Transverse colon (tissue), 4 donors: ENCODE results near the gene FAM216B. TPM values are rescaled to one million over a fixed set of nuclear protein-coding genes. Genes with fewer than 3 reads are reported as not detected.

ENCODE experiments used
- DNase-seq: peaks from one replicate; pipeline ENCODE4 v3.0.0-alpha.2; 2019
- H3K27ac ChIP-seq, 4 donors: fragments of 200-600 bp; sonication (generic); 2 replicates each; pipeline ENCODE4 v1.5.1; 2016 to 2018; ENCODE audit warnings: inconsistent platforms in 4 of 4
- H3K27me3 ChIP-seq: fragments of 200-600 bp; sonication (generic); 2 replicates; pipeline ENCODE4 v1.5.1; 2017; ENCODE audit warnings: inconsistent platforms
- H3K36me3 ChIP-seq, 4 donors: fragments of 200-600 bp; sonication (generic); 2 replicates each; pipeline ENCODE4 v1.5.1; 2017 to 2019; ENCODE audit warnings: inconsistent platforms in 4 of 4
- H3K4me1 ChIP-seq, 4 donors: fragments of 200-600 bp; sonication (generic); 2 replicates each; pipeline ENCODE4 v1.5.1; 2017 to 2020; ENCODE audit warnings: inconsistent platforms in 4 of 4
- H3K4me3 ChIP-seq, 4 donors: fragments of 200-600 bp; sonication (generic); 1 replicate in 1 of 4; 2 replicates in 3 of 4; pipeline versions ENCODE4 v1.5.1 to v1.6.1; 2017 to 2019; ENCODE audit warnings: inconsistent platforms in 4 of 4
- H3K9me3 ChIP-seq, 2 donors: fragments of 200-600 bp; sonication (generic); 2 replicates each; pipeline ENCODE4 v1.5.1; 2017 to 2019; ENCODE audit warnings: inconsistent platforms in 2 of 2
- CTCF ChIP-seq, 5 experiments: fragments of 200-600 bp in 3 of 5; fragments of 450-650 bp in 2 of 5; sonication (generic) in 3 of 5; IDR thresholded peaks; 1 replicate in 2 of 5; 2 replicates in 3 of 5; pipeline ENCODE4 v1.5.1; 2016 to 2017; ENCODE audit warnings: antibody characterized with exemption in 5 of 5, inconsistent platforms in 3 of 5, mild to moderate bottlenecking in 2 of 5, moderate library complexity in 1 of 5
- EP300 ChIP-seq: sonication (generic); formaldehyde crosslinking; IDR thresholded peaks from one replicate; pipeline ENCODE4 v1.6.1; 2017; ENCODE audit warnings: antibody characterized with exemption, low read depth
- POLR2A ChIP-seq: fragments of 450-650 bp; IDR thresholded peaks from one replicate; pipeline ENCODE4 v1.6.1; 2016; ENCODE audit warnings: antibody characterized with exemption, mild to moderate bottlenecking, moderate library complexity
- POLR2AphosphoS5 ChIP-seq, 3 donors: sonication (generic); formaldehyde crosslinking; IDR thresholded peaks; one replicate each; pipeline ENCODE4 v1.6.1; 2016; ENCODE audit warnings: antibody characterized with exemption in 3 of 3
- WGBS, 2 donors: methylation state at CpG; one replicate each; pipeline ENCODE4 v1.1.5; 2018; ENCODE audit warnings: low coverage in 1 of 2; 5-methylcytosine and 5-hydroxymethylcytosine counted together
- in situ Hi-C, 4 donors: fragments of 200-750 bp; cut with MboI; loops; one replicate each; pipeline versions ENCODE4 v1.15.0 to v1.15.1; 2017; ENCODE audit warnings: low sequenced_read_pairs in 3 of 4, low pct_ligation_motif_present in 1 of 4, low pct_unique_long_range_greater_than_20kb in 1 of 4
- intact Hi-C: fragments of 100-400 bp; cut with DNase I; formaldehyde crosslinking; loops from one replicate; pipeline ENCODE4 v1.15.1; 2023; ENCODE audit warnings: low total_unique reads
- total RNA-seq, 4 donors: library from RNA; depleted of rRNA; stranded (reverse); fragments of >200 nt; gene quantifications; one replicate each; pipeline ENCODE4 v1.1.0, GENCODE V29; 2016

FAM216B gene
- total RNA-seq, 4 donors from 2014 or later = not detected

GRCh38 chr13:42740753-42741152 lies 40.6 kb upstream of the FAM216B start:
- no peak overlapping the region for H3K4me3 ChIP-seq
- no peak overlapping the region for H3K27ac ChIP-seq
- no peaks in the 10 kb centered on the region for H3K36me3 ChIP-seq
- DNase-seq = peak; percentile 44
- in situ Hi-C loops = no loop called here
- no peaks in the 10 kb centered on the region for H3K9me3 ChIP-seq
- no peaks in the 10 kb centered on the region for H3K4me1 ChIP-seq
- WGBS, 2 donors = 11 to 26% methylated on average over 1 of the region's 1 CpG
- TF ChIP-seq EP300 = no peak
- TF ChIP-seq POLR2A = no peak
- TF ChIP-seq CTCF (IDR thresholded peaks at IDR 0.05) = no peak
- TF ChIP-seq POLR2AphosphoS5 (IDR thresholded peaks at IDR 0.05) = no peak
- no peaks in the 10 kb centered on the region for H3K27me3 ChIP-seq
- intact Hi-C loops = loop anchor here (1.0 kb wide), 1 partner anchor 35 kb away; no protein-coding TSS in a partner anchor

GRCh38 chr13:42741914-42742313 lies 39.5 kb upstream of the FAM216B start:
- H3K9me3 ChIP-seq = no peaks in the 10 kb centered on the region
- no peak overlapping the region for H3K27ac ChIP-seq
- in situ Hi-C loops = no loop called here
- WGBS, 2 donors = 85 to 90% methylated on average over 2 of the region's 2 CpGs
- H3K4me3 ChIP-seq = no peak overlapping the region
- TF ChIP-seq POLR2AphosphoS5 (IDR thresholded peaks at IDR 0.05) (no peak), POLR2A (no peak), EP300 (no peak), CTCF (IDR thresholded peaks at IDR 0.05) (no peak)
- intact Hi-C loops = loop anchor here (1.0 kb wide), 1 partner anchor 37 kb away; no protein-coding TSS in a partner anchor
- no peaks in the 10 kb centered on the region for H3K27me3 ChIP-seq
- no peaks in the 10 kb centered on the region for H3K4me1 ChIP-seq
- no peak for DNase-seq
- no peaks in the 10 kb centered on the region for H3K36me3 ChIP-seq

GRCh38 chr13:42745655-42746054 lies 35.7 kb upstream of the FAM216B start:
- intact Hi-C loops (no loop called here), in situ Hi-C loops (no loop called here)
- Histone ChIP-seq H3K4me1 (peaks cover 0 to 4% (median 0%) of the 10 kb centered on the region in 4 donors), H3K27me3 (no peaks in the 10 kb centered on the region), H3K36me3 (no peaks in the 10 kb centered on the region), H3K4me3 (no peak overlapping the region), H3K9me3 (no peaks in the 10 kb centered on the region), H3K27ac (no peak overlapping the region)
- TF ChIP-seq CTCF (IDR thresholded peaks at IDR 0.05) (no peak), POLR2AphosphoS5 (IDR thresholded peaks at IDR 0.05) (no peak), EP300 (no peak), POLR2A (no peak)
- 98% methylated on average over 6 of the region's 6 CpGs; no CpG with 5 or more reads in 1 of the 2 donors for WGBS, 2 donors
- no peak for DNase-seq

GRCh38 chr13:42746866-42747265 lies 34.5 kb upstream of the FAM216B start:
- TF ChIP-seq POLR2AphosphoS5 (IDR thresholded peaks at IDR 0.05) (no peak), CTCF (IDR thresholded peaks at IDR 0.05) (no peak), POLR2A (no peak)
- H3K36me3 ChIP-seq = no peaks in the 10 kb centered on the region
- in situ Hi-C loops = no loop called here
- WGBS, 2 donors = 56 to 74% methylated on average over 2 of the region's 2 CpGs
- no peaks in the 10 kb centered on the region for H3K9me3 ChIP-seq
- peak overlapping the region in 2 of 4 donors; percentile 18 to 29 for H3K27ac ChIP-seq
- peaks cover 0 to 4% (median 0%) of the 10 kb centered on the region in 4 donors for H3K4me1 ChIP-seq
- H3K27me3 ChIP-seq = no peaks in the 10 kb centered on the region
- no peak overlapping the region for H3K4me3 ChIP-seq
- intact Hi-C loops = no loop called here
- no peak for DNase-seq
